ENCODE data around the gene GALNT13. TPM values are rescaled to one million over a fixed set of nuclear protein-coding genes. Genes with fewer than 3 reads are reported as not detected.

The GALNT13 gene
- total and polyA plus RNA-seq, 10 of the 15 experiments (the other 5 are each of a cell fraction or from before 2014, with no cell fraction given), result 0.04 TPM; not detected in 9

DNA sequence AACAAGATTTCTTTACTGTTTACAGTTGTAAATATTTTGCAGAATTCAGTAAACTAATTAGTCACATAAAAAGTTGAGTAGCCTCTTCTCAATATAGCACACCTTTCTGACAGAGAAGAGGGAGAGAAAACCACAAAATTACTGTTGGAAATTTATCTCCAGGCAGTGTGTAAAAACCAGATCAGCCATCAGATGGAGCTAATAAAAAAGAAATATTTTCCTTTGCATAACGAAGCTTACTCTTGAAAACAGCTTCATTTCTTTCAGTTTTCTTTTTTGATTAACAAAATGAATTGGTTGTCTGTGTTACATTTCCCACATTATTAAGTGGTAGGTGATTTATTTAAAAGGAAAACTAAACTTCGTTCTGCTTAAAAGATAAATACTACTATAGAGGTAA is 567.4 kb downstream of the GALNT13 start:
- ChIA-PET CTCF (interaction anchor here (0.6 to 2.0 kb wide), 9 partner anchors 13 to 871 kb away, joined by 3 to 10 read pairs (median 3); no protein-coding TSS in a partner anchor), SMC1A (ENCODE audit: uncharacterized antibody, unreplicated experiment) (interaction anchor here (0.7 to 2.3 kb wide), 10 partner anchors 10 to 873 kb away, joined by 3 to 8 read pairs (median 4); no protein-coding TSS in a partner anchor), POLR2A (no interaction called here), RAD21 (ENCODE audit: unreplicated experiment) (interaction anchor here (0.9 to 2.1 kb wide), 5 partner anchors 9 to 872 kb away, joined by 3 to 8 read pairs (median 3); no protein-coding TSS in a partner anchor)
- FAIRE-seq, result no peak
- Histone ChIP-seq H3K27me3 (replicated peaks in 1 of 2; ENCODE audit: control insufficient read depth in 2 of 2, insufficient read depth in 2 of 2, low read length in 1 of 2) (no peaks in the 10 kb centered on the region), H2AFZ (ENCODE audit: control insufficient read depth, low read depth, low read length) (no peak overlapping the region), H3K9me3 (replicated peaks; ENCODE audit: control insufficient read depth, insufficient read depth, low read length) (no peaks in the 10 kb centered on the region), H3K4me3 (no peak overlapping the region), H3K4me1 (ENCODE audit: control insufficient read depth, insufficient read depth, low read length) (no peaks in the 10 kb centered on the region), H3K79me2 (ENCODE audit: control insufficient read depth, insufficient read depth, low read length) (no peaks in the 10 kb centered on the region), H3K4me2 (ENCODE audit: control insufficient read depth, insufficient read depth) (no peak overlapping the region), H4K20me1 (ENCODE audit: control insufficient read depth, insufficient read depth) (no peaks in the 10 kb centered on the region), H3K36me3 (ENCODE audit: control insufficient read depth in 2 of 2, insufficient read depth in 2 of 2, low read length in 1 of 2) (no peaks in the 10 kb centered on the region), H3K27ac (ENCODE audit: control insufficient read depth, insufficient read depth) (no peak overlapping the region), H3K9ac (ENCODE audit: control insufficient read depth, insufficient read depth, low read length) (no peak overlapping the region)
- TF ChIP-seq JUNB (IDR thresholded peaks at IDR 0.05), result no peak
- no peak for TF ChIP-seq TCF3 (IDR thresholded peaks at IDR 0.05; ENCODE audit: borderline replicate concordance, insufficient read depth, low read depth, low read length)
- TF ChIP-seq, protein P1, sequence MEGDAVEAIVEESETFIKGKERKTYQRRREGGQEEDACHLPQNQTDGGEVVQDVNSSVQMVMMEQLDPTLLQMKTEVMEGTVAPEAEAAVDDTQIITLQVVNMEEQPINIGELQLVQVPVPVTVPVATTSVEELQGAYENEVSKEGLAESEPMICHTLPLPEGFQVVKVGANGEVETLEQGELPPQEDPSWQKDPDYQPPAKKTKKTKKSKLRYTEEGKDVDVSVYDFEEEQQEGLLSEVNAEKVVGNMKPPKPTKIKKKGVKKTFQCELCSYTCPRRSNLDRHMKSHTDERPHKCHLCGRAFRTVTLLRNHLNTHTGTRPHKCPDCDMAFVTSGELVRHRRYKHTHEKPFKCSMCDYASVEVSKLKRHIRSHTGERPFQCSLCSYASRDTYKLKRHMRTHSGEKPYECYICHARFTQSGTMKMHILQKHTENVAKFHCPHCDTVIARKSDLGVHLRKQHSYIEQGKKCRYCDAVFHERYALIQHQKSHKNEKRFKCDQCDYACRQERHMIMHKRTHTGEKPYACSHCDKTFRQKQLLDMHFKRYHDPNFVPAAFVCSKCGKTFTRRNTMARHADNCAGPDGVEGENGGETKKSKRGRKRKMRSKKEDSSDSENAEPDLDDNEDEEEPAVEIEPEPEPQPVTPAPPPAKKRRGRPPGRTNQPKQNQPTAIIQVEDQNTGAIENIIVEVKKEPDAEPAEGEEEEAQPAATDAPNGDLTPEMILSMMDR (IDR thresholded peaks at IDR 0.05 in 2 of 3, conservative IDR thresholded peaks at IDR 0.05 in 1 of 3; ENCODE audit: control insufficient read depth in 2 of 3, extremely low read depth in 1 of 3, insufficient read depth in 1 of 3, low read depth in 3 of 3, low read length in 3 of 3), result peak in 1 of 3 experiments; percentile 35; a peak in 2 of 6 replicates
- TF ChIP-seq, protein P2, sequence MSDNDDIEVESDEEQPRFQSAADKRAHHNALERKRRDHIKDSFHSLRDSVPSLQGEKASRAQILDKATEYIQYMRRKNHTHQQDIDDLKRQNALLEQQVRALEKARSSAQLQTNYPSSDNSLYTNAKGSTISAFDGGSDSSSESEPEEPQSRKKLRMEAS (IDR thresholded peaks at IDR 0.05; ENCODE audit: low read depth, low read length), result no peak
- TF ChIP-seq, protein P3, sequence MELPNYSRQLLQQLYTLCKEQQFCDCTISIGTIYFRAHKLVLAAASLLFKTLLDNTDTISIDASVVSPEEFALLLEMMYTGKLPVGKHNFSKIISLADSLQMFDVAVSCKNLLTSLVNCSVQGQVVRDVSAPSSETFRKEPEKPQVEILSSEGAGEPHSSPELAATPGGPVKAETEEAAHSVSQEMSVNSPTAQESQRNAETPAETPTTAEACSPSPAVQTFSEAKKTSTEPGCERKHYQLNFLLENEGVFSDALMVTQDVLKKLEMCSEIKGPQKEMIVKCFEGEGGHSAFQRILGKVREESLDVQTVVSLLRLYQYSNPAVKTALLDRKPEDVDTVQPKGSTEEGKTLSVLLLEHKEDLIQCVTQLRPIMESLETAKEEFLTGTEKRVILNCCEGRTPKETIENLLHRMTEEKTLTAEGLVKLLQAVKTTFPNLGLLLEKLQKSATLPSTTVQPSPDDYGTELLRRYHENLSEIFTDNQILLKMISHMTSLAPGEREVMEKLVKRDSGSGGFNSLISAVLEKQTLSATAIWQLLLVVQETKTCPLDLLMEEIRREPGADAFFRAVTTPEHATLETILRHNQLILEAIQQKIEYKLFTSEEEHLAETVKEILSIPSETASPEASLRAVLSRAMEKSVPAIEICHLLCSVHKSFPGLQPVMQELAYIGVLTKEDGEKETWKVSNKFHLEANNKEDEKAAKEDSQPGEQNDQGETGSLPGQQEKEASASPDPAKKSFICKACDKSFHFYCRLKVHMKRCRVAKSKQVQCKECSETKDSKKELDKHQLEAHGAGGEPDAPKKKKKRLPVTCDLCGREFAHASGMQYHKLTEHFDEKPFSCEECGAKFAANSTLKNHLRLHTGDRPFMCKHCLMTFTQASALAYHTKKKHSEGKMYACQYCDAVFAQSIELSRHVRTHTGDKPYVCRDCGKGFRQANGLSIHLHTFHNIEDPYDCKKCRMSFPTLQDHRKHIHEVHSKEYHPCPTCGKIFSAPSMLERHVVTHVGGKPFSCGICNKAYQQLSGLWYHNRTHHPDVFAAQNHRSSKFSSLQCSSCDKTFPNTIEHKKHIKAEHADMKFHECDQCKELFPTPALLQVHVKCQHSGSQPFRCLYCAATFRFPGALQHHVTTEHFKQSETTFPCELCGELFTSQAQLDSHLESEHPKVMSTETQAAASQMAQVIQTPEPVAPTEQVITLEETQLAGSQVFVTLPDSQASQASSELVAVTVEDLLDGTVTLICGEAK (IDR thresholded peaks at IDR 0.05; ENCODE audit: borderline replicate concordance), result no peak
- TF ChIP-seq BCL11A (IDR thresholded peaks at IDR 0.05; ENCODE audit: low read depth, low read length), result no peak
- intact Hi-C loops (cut with micrococcal nuclease; ENCODE audit: unreplicated experiment) (no loop called here), in situ Hi-C loops (cut with MboI) (loop anchor here (25.0 kb wide), 1 partner anchor 798 kb away; no protein-coding TSS in a partner anchor)
- no peak for DNase-seq (ENCODE audit: low read depth, low spot score)
- 0% methylated on average over 2 of the region's 2 CpGs for WGBS (ENCODE audit: insufficient coverage, insufficient replicate concordance, low lambda C conversion rate, missing lambda C conversion rate)
- BruUV-seq (replicated peaks), result no TSS peak
- ATAC-seq, result no peak

Measured in GM12878 (cell line).